HepG2 (cell line): ENCODE data around the gene TELO2.

Experiments used
- CAMTA2 ChIP-seq: sonication (generic); formaldehyde crosslinking; IDR thresholded peaks from 2 replicates; pipeline ENCODE4 v1.4.0; 2020; ENCODE audit warnings: mild to moderate bottlenecking, missing genetic modification reagents, borderline replicate concordance
- ETS1 ChIP-seq: sonication (generic); formaldehyde crosslinking; IDR thresholded peaks from 2 replicates; pipeline ENCODE4 v1.4.0; 2020; ENCODE audit warnings: missing genetic modification reagents
- HOXA7 ChIP-seq: sonication (generic); formaldehyde crosslinking; IDR thresholded peaks from 2 replicates; pipeline ENCODE4 v1.8.1; 2022; ENCODE audit warnings: mild to moderate bottlenecking, missing genetic modification reagents, moderate library complexity
- IKZF4 ChIP-seq: sonication (generic); formaldehyde crosslinking; IDR thresholded peaks from 2 replicates; pipeline ENCODE4 v1.5.1; 2020; ENCODE audit warnings: borderline replicate concordance, mild to moderate bottlenecking, low read depth, missing genetic modification reagents; ENCODE audit errors: not compliant biosample characterization
- KDM1A ChIP-seq: IDR thresholded peaks from 2 replicates; pipeline ENCODE4 v1.6.1; 2016; ENCODE audit warnings: missing compliant biosample characterization
- MATR3 ChIP-seq: sonication (generic); formaldehyde crosslinking; IDR thresholded peaks from 2 replicates; pipeline ENCODE4 v1.4.0; 2020; ENCODE audit warnings: missing genetic modification reagents
- POLR2AphosphoS5 ChIP-seq: IDR thresholded peaks from 2 replicates; pipeline ENCODE4 v1.6.1; 2012; ENCODE audit warnings: low read depth, low read length
- REST ChIP-seq, 2 experiments: IDR thresholded peaks; 2 replicates each; pipeline ENCODE4 v1.6.1; 2011 to 2012; ENCODE audit warnings: low read length in 2 of 2, borderline replicate concordance in 1 of 2, low read depth in 1 of 2, mild to moderate bottlenecking in 1 of 2, moderate library complexity in 1 of 2
- RFX5 ChIP-seq: IDR thresholded peaks from 2 replicates; pipeline ENCODE4 v1.6.1; 2011; ENCODE audit warnings: low read depth, low read length, improper control_type of control experiment
- XBP1 ChIP-seq: sonication (generic); formaldehyde crosslinking; IDR thresholded peaks from 2 replicates; pipeline ENCODE4 v1.5.0; 2020; ENCODE audit warnings: missing genetic modification reagents
- ZNF569 ChIP-seq: sonication (generic); formaldehyde crosslinking; IDR thresholded peaks from 2 replicates; pipeline ENCODE4 v1.5.0; 2020; ENCODE audit warnings: mild to moderate bottlenecking, missing genetic modification reagents, moderate library complexity, borderline replicate concordance

GRCh38 chr16:1465567-1465915, 27.6 kb upstream of the TELO2 start:
- no peak for TF ChIP-seq ETS1
- TF ChIP-seq POLR2AphosphoS5: no peak
- TF ChIP-seq ZNF569: no peak
- TF ChIP-seq MATR3: no peak
- no peak for TF ChIP-seq KDM1A
- no peak for TF ChIP-seq IKZF4
- no peak for TF ChIP-seq XBP1 (CRISPR knock-in tag)
- no peak for TF ChIP-seq HOXA7 (CRISPR knock-in tag)
- TF ChIP-seq RFX5: no peak
- no peak for TF ChIP-seq CAMTA2 (CRISPR knock-in tag)
- TF ChIP-seq REST (IDR thresholded peaks at IDR 0.05; ENCODE audit: borderline replicate concordance in 1 of 2, low read depth in 1 of 2, low read length in 2 of 2): no peak
